ENCODE results near the gene KIRREL2.
"Not testable (repeated sequence)": the region's sequence is repeated elsewhere in the genome, so short reads cannot be mapped to it uniquely, and the experiment has no call there.

Gene KIRREL2

GRCh38 chr19:35856546-35857149, at the start of gene KIRREL2:
Gene KIRREL2, plus strand, starts transcription at chr19:35856911. Its CDS starts 209 bp downstream, at chr19:35857120.
- DNase-seq = no peak

DNA sequence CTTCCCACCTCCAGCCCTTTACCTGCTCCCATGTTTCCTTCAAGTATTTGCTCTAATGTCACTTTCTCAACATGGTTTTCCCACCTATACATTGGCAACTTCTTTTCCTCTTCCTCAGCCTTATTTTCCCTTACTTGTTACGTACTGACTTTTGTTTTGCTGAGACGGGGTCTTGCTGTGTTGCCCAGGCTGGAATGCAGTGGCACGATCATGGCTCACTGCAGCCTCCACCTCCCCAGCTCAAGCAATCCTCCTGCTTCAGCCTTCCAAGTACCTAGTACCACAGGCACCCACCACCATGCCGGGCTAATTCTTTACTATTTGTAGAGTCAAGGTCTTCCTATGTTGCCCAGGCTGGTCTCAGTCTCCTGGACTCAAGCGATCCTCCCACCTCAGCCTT, 49.1 kb upstream of the KIRREL2 start:
- no peak for DNase-seq

- DNase-seq = no peak
These were observed 45.1 kb upstream of the KIRREL2 start for GRCh38 chr19:35811317-35812219.

GRCh38 chr19:35812220-35813042, 44.3 kb upstream of the KIRREL2 start, which contains the start of gene PRODH2:
Gene PRODH2, minus strand, starts transcription at chr19:35812845. Its CDS starts 40 bp downstream, at chr19:35812805.
- no peak for DNase-seq

- no peak for DNase-seq
These were observed 43.4 kb upstream of the KIRREL2 start for GRCh38 chr19:35813043-35813890.

DNA sequence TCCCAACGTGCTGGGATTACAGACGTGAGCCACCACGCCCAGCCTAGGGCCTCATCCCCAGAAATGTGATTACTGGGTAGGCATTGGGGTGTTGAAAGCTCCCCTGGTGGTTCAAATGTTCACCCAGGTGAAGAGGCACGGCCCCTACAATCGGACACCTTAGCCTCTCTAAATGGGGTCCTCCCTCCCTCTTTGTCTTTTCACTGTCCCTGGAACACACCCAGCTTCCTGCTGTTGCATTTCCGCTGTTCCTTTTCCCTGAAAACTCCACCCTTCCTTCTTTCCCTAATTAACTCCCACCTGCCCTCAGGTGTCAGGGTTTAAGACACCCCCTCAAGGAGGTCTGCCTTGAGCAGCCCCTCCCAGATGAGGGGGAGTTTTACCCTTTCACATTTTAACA, 40.4 kb upstream of the KIRREL2 start:
- no peak for DNase-seq

- no peak for DNase-seq
These were observed 39.9 kb upstream of the KIRREL2 start for GRCh38 chr19:35816846-35817245.

DNA sequence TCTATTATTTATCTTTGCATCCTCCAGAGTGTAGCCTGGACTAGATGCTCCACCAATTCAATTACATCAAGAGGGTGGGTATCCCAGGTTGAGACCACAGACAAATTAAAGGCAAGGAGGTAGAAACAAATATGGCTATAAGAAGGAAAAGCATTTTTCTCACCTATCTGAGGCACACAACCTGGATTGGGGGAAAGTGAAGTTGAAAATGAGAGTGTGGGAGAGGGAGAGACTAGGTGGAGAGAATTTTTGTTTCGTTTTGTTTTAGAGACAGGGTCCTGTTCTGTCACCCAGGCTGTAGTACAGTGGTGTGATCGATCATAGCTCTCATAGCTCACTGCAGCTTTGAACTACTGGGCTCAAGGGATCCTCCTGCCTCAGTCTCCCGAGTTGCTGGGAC, 38.3 kb upstream of the KIRREL2 start:
- no peak for DNase-seq

- no peak for DNase-seq
These were observed 34.1 kb upstream of the KIRREL2 start for GRCh38 chr19:35822579-35822978.

DNA sequence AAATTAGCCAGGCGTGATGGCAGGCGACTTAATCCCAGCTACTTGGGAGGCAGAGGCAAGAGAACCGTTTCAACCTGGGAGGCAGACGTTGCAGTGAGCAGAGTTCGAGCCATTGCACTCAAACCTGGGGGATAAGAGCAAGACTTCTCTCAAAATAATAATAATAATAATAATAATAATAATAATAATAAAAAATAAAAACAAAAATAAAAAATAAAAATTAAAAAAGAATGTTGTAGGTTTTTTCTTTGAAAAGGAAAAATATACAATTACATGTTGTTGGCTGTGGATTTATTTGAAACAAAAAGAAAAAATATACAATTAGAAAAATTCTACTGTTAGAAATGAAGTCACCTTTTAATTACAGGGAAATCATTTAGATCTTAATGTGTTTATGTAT, 32.6 kb upstream of the KIRREL2 start:
- DNase-seq = no peak

DNA sequence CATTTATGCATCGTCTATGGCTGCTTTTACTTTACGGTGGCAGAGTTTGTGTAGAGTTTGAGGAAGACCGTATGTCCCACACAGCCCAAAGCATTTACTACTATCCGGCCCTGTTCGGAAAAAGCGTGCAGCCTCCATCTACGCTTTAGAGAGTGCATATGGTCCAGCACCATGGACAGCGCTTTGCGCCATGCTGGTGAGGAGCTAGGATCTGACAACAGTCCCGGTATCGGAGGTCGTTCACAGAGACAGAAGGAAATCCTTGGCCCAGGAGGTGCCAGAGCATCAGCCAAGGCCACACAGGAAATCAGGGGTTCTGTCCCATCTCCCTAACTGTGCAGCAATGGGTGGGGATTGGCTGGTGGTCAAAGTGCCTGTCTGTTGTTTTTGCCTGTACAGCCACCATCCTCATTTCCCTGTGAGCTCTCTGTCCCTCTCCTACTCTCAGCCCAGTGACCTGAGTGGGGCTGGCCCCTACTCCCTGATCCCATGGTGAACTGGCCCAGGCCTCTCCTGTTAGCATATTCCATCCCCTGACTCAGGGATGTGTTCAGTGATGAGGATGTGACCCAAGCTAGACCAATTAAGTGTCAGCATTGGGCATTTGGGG, 27.9 kb upstream of the KIRREL2 start:
- no peak for DNase-seq

GRCh38 chr19:35830986-35831385, 25.7 kb upstream of the KIRREL2 start:
- DNase-seq = no peak

GRCh38 chr19:35832054-35832453, 24.7 kb upstream of the KIRREL2 start:
- no peak for DNase-seq

DNA sequence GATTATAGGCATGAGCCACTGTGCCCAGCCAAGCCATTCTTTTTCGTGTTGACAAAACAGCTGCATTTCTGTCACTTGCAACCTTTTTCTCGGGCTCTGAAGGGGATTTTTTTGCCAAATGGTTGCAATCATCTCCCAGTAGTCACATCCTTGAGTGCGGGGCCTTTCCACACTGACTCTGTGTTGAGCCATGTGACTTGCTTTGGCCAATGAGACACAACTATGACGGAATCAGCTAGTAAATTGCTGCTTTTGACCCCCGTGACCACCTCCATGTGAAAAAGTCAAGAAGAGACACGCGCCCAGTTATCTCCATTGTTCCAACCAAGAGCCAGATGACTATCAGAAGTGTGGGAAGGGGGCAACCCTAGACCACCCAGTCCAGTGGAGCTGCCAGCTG, 22.7 kb upstream of the KIRREL2 start:
- no peak for DNase-seq

DNA sequence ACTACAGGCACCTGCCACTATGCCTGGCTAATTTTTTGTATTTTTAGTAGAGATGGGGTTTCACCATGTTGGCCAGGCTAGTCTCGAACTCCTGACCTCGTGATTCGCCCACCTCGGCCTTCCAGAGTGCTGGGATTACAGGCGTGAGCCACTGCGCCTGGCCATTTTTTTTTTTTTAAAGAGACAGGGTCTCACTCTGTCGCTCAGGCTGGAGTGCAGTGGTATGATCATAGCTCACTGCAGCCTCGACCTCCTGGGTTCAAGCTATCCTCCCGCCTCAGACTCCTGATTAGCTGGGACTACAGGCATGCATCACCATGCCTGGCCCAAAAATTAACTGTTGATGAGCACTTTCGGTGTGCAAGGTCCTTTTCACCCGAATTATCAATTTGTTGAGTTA, 20.6 kb upstream of the KIRREL2 start:
- not testable (repeated sequence) for DNase-seq

- DNase-seq = no peak
These were observed 14.6 kb upstream of the KIRREL2 start for GRCh38 chr19:35841961-35842595.

- DNase-seq = no peak
These were observed 13.9 kb upstream of the KIRREL2 start for GRCh38 chr19:35842666-35843272.

GRCh38 chr19:35843676-35844481, 12.8 kb upstream of the KIRREL2 start:
- no peak for DNase-seq

DNA sequence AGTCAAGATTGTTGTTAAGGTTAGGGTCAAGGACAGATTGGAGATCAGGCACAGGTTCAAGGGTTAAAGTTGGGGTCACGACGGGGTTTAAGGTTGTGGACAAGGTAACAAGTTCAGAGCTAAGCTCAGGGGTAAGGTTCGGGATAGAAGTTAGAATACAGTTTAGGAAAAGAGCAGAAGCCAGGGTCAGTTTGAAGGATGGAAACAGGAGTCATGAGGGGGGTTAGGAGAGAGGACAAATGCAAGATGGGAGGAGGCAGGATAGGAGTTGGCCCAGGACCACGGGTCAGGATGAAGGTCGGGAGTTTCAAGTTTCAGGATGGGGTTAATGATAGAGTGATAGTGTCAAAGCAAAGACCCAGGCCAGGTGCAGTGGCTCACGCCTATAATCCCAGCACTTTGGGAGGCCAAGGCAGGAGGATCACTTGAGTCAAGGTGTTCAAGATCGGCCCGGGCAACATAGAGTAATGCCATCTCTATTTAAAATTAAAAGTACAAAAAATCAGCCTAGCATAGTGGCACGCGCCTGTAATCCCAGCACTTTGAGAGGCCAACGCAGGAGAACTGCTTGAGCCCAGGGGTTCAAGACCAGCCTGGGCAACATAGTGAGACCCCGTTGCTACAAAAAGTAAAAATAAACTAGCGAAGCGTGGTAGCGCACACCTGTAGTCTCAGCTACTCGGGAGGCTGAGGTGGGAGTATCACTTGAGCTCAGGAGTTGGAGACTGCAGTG, 12.1 kb upstream of the KIRREL2 start:
- no peak for DNase-seq
